ENCODE results near the gene KIF5A. TPM values are rescaled to one million over a fixed set of nuclear protein-coding genes. Genes with fewer than 3 reads are reported as not detected.

Gene KIF5A
- total and polyA plus RNA-seq, 2 of the 4 experiments (the other 2 are of a cell fraction), result 0.15 to 0.18 TPM

- BruUV-seq (replicated peaks), result no TSS peak
- H3K4me1 ChIP-seq (ENCODE audit: control insufficient read depth, insufficient read depth, low read length), result peaks cover 3% of the 10 kb centered on the region
- H4K91ac ChIP-seq (ENCODE audit: insufficient read depth, low read depth, low read length), result no peak overlapping the region
- no peak overlapping the region for H4K8ac ChIP-seq (ENCODE audit: low read depth in 2 of 2, low read length in 2 of 2)
- H3K36me3 ChIP-seq (ENCODE audit: control insufficient read depth, insufficient read depth, low read length), result no peaks in the 10 kb centered on the region
- WGBS, 2 experiments (ENCODE audit: extremely low coverage in 2 of 2, insufficient read length in 1 of 2), result 80% methylated on average over 1 of the region's 6 CpGs; no CpG with 5 or more reads in 1 of the 2 experiments
- H3K4me2 ChIP-seq (ENCODE audit: low read depth, low read length), result no peak overlapping the region; the same call in 1 of the 2 replicates
- no peak overlapping the region for H3K9ac ChIP-seq (ENCODE audit: low read depth, low read length)
- H2BK20ac ChIP-seq (ENCODE audit: low read depth, low read length), result no peak overlapping the region
- no peak overlapping the region; the same call in 2 of the 3 replicates for H2BK15ac ChIP-seq (ENCODE audit: low read depth, low read length)
- no peak overlapping the region for H3K4me3 ChIP-seq (ENCODE audit: insufficient read depth, low read depth, low read length)
- H3K23ac ChIP-seq (ENCODE audit: low read depth, low read length), result no peak overlapping the region
- no peak overlapping the region for H2BK120ac ChIP-seq (ENCODE audit: low read depth, low read length)
- H4K20me1 ChIP-seq (ENCODE audit: insufficient read depth, low read length), result no peaks in the 10 kb centered on the region
- H3K9me1 ChIP-seq (ENCODE audit: insufficient read depth, low read length), result peaks cover 7% of the 10 kb centered on the region; the same call in 1 of the 2 replicates
- H3K9me3 ChIP-seq (ENCODE audit: control insufficient read depth, insufficient read depth, low read length), result no peaks in the 10 kb centered on the region
- peak; percentile 36 for DNase-seq
- dilution Hi-C loops (cut with HindIII; ENCODE audit: low sequenced_read_pairs, unreplicated experiment) (loop anchor here (25.0 kb wide), 1 partner anchor 109 kb away; no protein-coding TSS in a partner anchor), intact Hi-C loops (cut with micrococcal nuclease) (no loop called here), in situ Hi-C loops (cut with MboI; ENCODE audit: low sequenced_read_pairs) (no loop called here)
- H3K14ac ChIP-seq (replicated peaks; ENCODE audit: low read depth, low read length), result no peak overlapping the region; the same call in 1 of the 2 replicates
- no peak overlapping the region for H3K27ac ChIP-seq (ENCODE audit: insufficient read depth, low read length)
- H2AFZ ChIP-seq (replicated peaks; ENCODE audit: low read length, poor library complexity), result peak overlapping the region; percentile 53
- H2AK5ac ChIP-seq (ENCODE audit: low read depth, low read length), result no peak overlapping the region
- ChIA-PET POLR2A (ENCODE audit: unreplicated experiment) (no interaction called here), CTCF (interaction anchor here (1.0 kb wide), 1 partner anchor 80 kb away, joined by 3 read pairs; the partner anchor contains the start of gene B4GALNT1)
- peaks cover 46% of the 10 kb centered on the region for H3K27me3 ChIP-seq (ENCODE audit: control insufficient read depth, insufficient read depth, low read length)
- H2AK9ac ChIP-seq (replicated peaks; ENCODE audit: low read depth, low read length, poor library complexity), result peak overlapping the region; percentile 39
- H3K4ac ChIP-seq (ENCODE audit: low read depth, low read length), result no peak overlapping the region
- TF ChIP-seq BHLHE40 (IDR thresholded peaks at IDR 0.05; ENCODE audit: low read depth, low read length) (no peak), FOS (IDR thresholded peaks at IDR 0.05; ENCODE audit: low read depth, low read length) (no peak), NFE2L2 (IDR thresholded peaks at IDR 0.05; ENCODE audit: low read depth, low read length) (no peak), MXI1 (IDR thresholded peaks at IDR 0.05; ENCODE audit: borderline replicate concordance, low read depth, low read length) (no peak), ELK1 (IDR thresholded peaks at IDR 0.05; ENCODE audit: borderline replicate concordance, low read depth, low read length) (no peak), CTCF (conservative IDR thresholded peaks at IDR 0.05; ENCODE audit: low read depth, low read length) (no peak)
- H4K5ac ChIP-seq (ENCODE audit: low read depth, low read length), result no peak overlapping the region
- no peak overlapping the region for H2BK5ac ChIP-seq (ENCODE audit: low read depth, low read length, poor library complexity, severe bottlenecking)
- no peak overlapping the region for H3K56ac ChIP-seq (ENCODE audit: extremely low read depth, insufficient read depth, low read length)
- peaks cover 0 to 4% of the 10 kb centered on the region in 2 experiments; a peak in 1 of 4 replicates for H3K79me1 ChIP-seq (ENCODE audit: low read depth in 1 of 2, low read length in 2 of 2)
- peak; percentile 39 for ATAC-seq (ENCODE audit: low read depth)
- no peak overlapping the region for H3K18ac ChIP-seq (ENCODE audit: low read depth, low read length)
Measured at GRCh38 chr12:57552835-57553313, 3.0 kb downstream of the KIF5A start.
